ENCODE data around the gene STX18.
"Not testable (repeated sequence)": the region's sequence is repeated elsewhere in the genome, so short reads cannot be mapped to it uniquely, and the experiment has no call there.

Gene STX18

GRCh38 chr4:4568806-4569427, 27.1 kb upstream of the STX18 start:
- no peak overlapping the region for H3K4me3 ChIP-seq (ENCODE audit: low read depth, low read length)
- DNase-seq (ENCODE audit: low read depth) = no peak
- TF ChIP-seq CTCF (conservative IDR thresholded peaks at IDR 0.05; ENCODE audit: low read depth, low read length) = no peak

GRCh38 chr4:4566359-4566758, 24.5 kb upstream of the STX18 start:
- not testable (repeated sequence) for H3K4me3 ChIP-seq (ENCODE audit: low read depth, low read length)

GRCh38 chr4:4564522-4564921, 22.7 kb upstream of the STX18 start:
- no peak for TF ChIP-seq CTCF (conservative IDR thresholded peaks at IDR 0.05; ENCODE audit: low read depth, low read length)
- DNase-seq (ENCODE audit: low read depth) = no peak
- H3K4me3 ChIP-seq (ENCODE audit: low read depth, low read length) = no peak overlapping the region

More at GRCh38 chr4:4566359-4566758, 24.5 kb upstream of the STX18 start:
- DNase-seq (ENCODE audit: low read depth) = not testable (repeated sequence)

- no peak for TF ChIP-seq CTCF (conservative IDR thresholded peaks at IDR 0.05; ENCODE audit: low read depth, low read length)
- no peak overlapping the region for H3K4me3 ChIP-seq (ENCODE audit: low read depth, low read length)
- no peak for DNase-seq (ENCODE audit: low read depth)
Measured at GRCh38 chr4:4560642-4561041, 18.8 kb upstream of the STX18 start.

- H3K4me3 ChIP-seq (ENCODE audit: low read depth, low read length) = no peak overlapping the region
- TF ChIP-seq CTCF (conservative IDR thresholded peaks at IDR 0.05; ENCODE audit: low read depth, low read length) = no peak
- DNase-seq (ENCODE audit: low read depth) = peak; percentile 30
Measured at GRCh38 chr4:4560136-4560535, 18.3 kb upstream of the STX18 start.

- no peak overlapping the region for H3K4me3 ChIP-seq (ENCODE audit: low read depth, low read length)
- DNase-seq (ENCODE audit: low read depth) = peak; percentile 24
- no peak for TF ChIP-seq CTCF (conservative IDR thresholded peaks at IDR 0.05; ENCODE audit: low read depth, low read length)
Measured at GRCh38 chr4:4559596-4559995, 17.7 kb upstream of the STX18 start.

- no peak for DNase-seq (ENCODE audit: low read depth)
- no peak for TF ChIP-seq CTCF (conservative IDR thresholded peaks at IDR 0.05; ENCODE audit: low read depth, low read length)
- H3K4me3 ChIP-seq (ENCODE audit: low read depth, low read length) = no peak overlapping the region
Measured at GRCh38 chr4:4558881-4559280, 17.0 kb upstream of the STX18 start.
